GM12878 (cell line): ENCODE results near the gene RGS19. TPM values are rescaled to one million over a fixed set of nuclear protein-coding genes. Genes with fewer than 3 reads are reported as not detected.

Experiments
- ATF7 ChIP-seq: fragments of 450-650 bp; IDR thresholded peaks from 2 replicates; pipeline ENCODE4 v1.6.1; 2016; ENCODE audit warnings: low read depth, mild to moderate bottlenecking
- CBFB ChIP-seq: IDR thresholded peaks from 2 replicates; pipeline ENCODE4 v1.6.1; 2016; ENCODE audit warnings: antibody characterized with exemption, low read depth
- CREB1 ChIP-seq: IDR thresholded peaks from 2 replicates; pipeline ENCODE4 v1.6.1; 2012; ENCODE audit warnings: low read depth, mild to moderate bottlenecking, inconsistent platforms
- EED ChIP-seq: sonication (generic); IDR thresholded peaks from 2 replicates; pipeline ENCODE4 v1.6.1; 2016; ENCODE audit warnings: antibody characterized with exemption, low read depth
- IKZF1 ChIP-seq: fragments of 450-650 bp; conservative IDR thresholded peaks from 2 replicates; pipeline ENCODE4 v1.6.1; 2017; ENCODE audit warnings: antibody characterized with exemption, mild to moderate bottlenecking
- IKZF2 ChIP-seq, 2 experiments: fragments of 450-650 bp; IDR thresholded peaks; 2 replicates each; pipeline ENCODE4 v1.6.1; 2017; ENCODE audit warnings: mild to moderate bottlenecking in 2 of 2, moderate library complexity in 2 of 2
- MXI1 ChIP-seq: fragments of 150-350 bp; IDR thresholded peaks from 2 replicates; pipeline ENCODE4 v1.6.1; 2011; ENCODE audit warnings: low read depth, mild to moderate bottlenecking, inconsistent platforms, low read length, improper control_type of control experiment
- MYB ChIP-seq: fragments of 150-350 bp; IDR thresholded peaks from 2 replicates; pipeline ENCODE4 v1.6.1; 2014; ENCODE audit warnings: mild to moderate bottlenecking, low read depth, low read length, borderline replicate concordance
- NFXL1 ChIP-seq: fragments of 450-650 bp; IDR thresholded peaks from 2 replicates; pipeline ENCODE4 v1.6.1; 2017; ENCODE audit warnings: antibody characterized with exemption, mild to moderate bottlenecking, borderline replicate concordance
- NFYB ChIP-seq: IDR thresholded peaks from 2 replicates; pipeline ENCODE4 v1.6.1; 2011; ENCODE audit warnings: low read depth, mild to moderate bottlenecking, low read length, improper control_type of control experiment, moderate library complexity; ENCODE audit not compliant: insufficient read depth
- NR2F1 ChIP-seq: fragments of 450-650 bp; conservative IDR thresholded peaks from 2 replicates; pipeline ENCODE4 v1.6.1; 2017; ENCODE audit warnings: mild to moderate bottlenecking
- NRF1 ChIP-seq: conservative IDR thresholded peaks from 2 replicates; pipeline ENCODE4 v1.6.1; 2011; ENCODE audit warnings: mild to moderate bottlenecking, low read depth, low read length, improper control_type of control experiment
- POLR2AphosphoS2 ChIP-seq: IDR thresholded peaks from 2 replicates; pipeline ENCODE4 v1.6.1; 2011; ENCODE audit warnings: low read depth, mild to moderate bottlenecking, low read length, improper control_type of control experiment, moderate library complexity
- RUNX3 ChIP-seq: IDR thresholded peaks from 2 replicates; pipeline ENCODE4 v1.6.1; 2012; ENCODE audit warnings: low read length, inconsistent platforms
- SREBF1 ChIP-seq: IDR thresholded peaks from 2 replicates; pipeline ENCODE4 v1.6.1; 2012; ENCODE audit warnings: mild to moderate bottlenecking, low read length
- YBX1 ChIP-seq: fragments of 450-650 bp; IDR thresholded peaks from 2 replicates; pipeline ENCODE4 v1.6.1; 2016; ENCODE audit warnings: antibody characterized with exemption
- polyA plus RNA-seq, 11 experiments: library from polyadenylated mRNA; depleted of rRNA in 4 of 11; unstranded in 6 of 11; stranded (reverse) in 5 of 11; fragments of >200 nt; fragmentation: Nextera tagmentation in 4 of 11; fragmentation: Illumina TruSeq in 1 of 11; extraction: Ambion mirVana in 4 of 11; extraction: Trizol in 1 of 11; gene quantifications; 1 replicate in 1 of 11; 2 replicates in 10 of 11; pipeline versions ENCODE4 v1.2.1 to v1.2.3, GENCODE V29; 2011 to 2016; ENCODE audit warnings: inconsistent platforms in 2 of 11, missing spikeins in 2 of 11, low read depth in 1 of 11
- total RNA-seq, 4 experiments: library from RNA; depleted of rRNA in 3 of 4; stranded (reverse); fragments of >200 nt in 3 of 4; fragmentation: Illumina TruSeq in 1 of 4; extraction: Trizol in 1 of 4; gene quantifications; 2 replicates each; pipeline versions ENCODE4 v1.2.1 to v1.2.3, GENCODE V29; 2013 to 2021
- TF ChIP-seq, protein P1 (sequence below): fragments of 450-650 bp; formaldehyde crosslinking; IDR thresholded peaks from 2 replicates; pipeline ENCODE4 v1.4.0; 2022; ENCODE audit warnings: mild to moderate bottlenecking, moderate library complexity
- TF ChIP-seq, protein P2 (sequence below): fragments of 450-650 bp; formaldehyde crosslinking; IDR thresholded peaks from 2 replicates; pipeline ENCODE4 v1.5.0; 2022; ENCODE audit warnings: mild to moderate bottlenecking, missing genetic modification characterization
- TF ChIP-seq, protein P3 (sequence below): fragments of 450-650 bp; IDR thresholded peaks from 2 replicates; pipeline ENCODE4 v1.6.1; 2016; ENCODE audit warnings: mild to moderate bottlenecking
- TF ChIP-seq, protein P4 (sequence below): IDR thresholded peaks from 2 replicates; pipeline ENCODE4 v1.6.1; 2011; ENCODE audit warnings: mild to moderate bottlenecking, low read depth, low read length, moderate library complexity; ENCODE audit not compliant: insufficient replicate concordance

The RGS19 gene
- total and polyA plus RNA-seq, 10 of the 15 experiments (the other 5 are each of a cell fraction or from before 2014, with no cell fraction given) = 0.82 to 62.4 (median 39.8) TPM

DNA sequence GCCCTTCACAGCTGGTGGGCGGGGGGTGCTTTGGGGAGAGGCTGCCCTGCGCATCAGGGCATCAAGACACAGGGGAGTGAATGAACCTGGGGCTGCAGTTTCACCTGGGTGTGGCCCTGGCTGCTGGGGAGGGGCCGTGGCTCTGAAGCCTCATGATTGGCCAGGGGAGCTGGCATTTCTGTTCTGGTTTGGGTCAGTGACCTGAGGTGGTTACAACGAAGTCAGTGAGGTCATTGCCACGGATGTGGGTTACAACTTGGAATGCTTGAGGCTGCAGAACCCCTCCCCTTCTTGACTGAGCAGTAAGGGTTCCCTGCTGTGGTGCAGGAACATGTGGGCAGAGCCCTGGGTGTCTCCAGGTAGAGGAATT lies 13.4 kb downstream of the RGS19 start (continued):
- peak; percentile 52 for TF ChIP-seq EED
- peak; percentile 81 for TF ChIP-seq ATF7
- TF ChIP-seq, protein P1, sequence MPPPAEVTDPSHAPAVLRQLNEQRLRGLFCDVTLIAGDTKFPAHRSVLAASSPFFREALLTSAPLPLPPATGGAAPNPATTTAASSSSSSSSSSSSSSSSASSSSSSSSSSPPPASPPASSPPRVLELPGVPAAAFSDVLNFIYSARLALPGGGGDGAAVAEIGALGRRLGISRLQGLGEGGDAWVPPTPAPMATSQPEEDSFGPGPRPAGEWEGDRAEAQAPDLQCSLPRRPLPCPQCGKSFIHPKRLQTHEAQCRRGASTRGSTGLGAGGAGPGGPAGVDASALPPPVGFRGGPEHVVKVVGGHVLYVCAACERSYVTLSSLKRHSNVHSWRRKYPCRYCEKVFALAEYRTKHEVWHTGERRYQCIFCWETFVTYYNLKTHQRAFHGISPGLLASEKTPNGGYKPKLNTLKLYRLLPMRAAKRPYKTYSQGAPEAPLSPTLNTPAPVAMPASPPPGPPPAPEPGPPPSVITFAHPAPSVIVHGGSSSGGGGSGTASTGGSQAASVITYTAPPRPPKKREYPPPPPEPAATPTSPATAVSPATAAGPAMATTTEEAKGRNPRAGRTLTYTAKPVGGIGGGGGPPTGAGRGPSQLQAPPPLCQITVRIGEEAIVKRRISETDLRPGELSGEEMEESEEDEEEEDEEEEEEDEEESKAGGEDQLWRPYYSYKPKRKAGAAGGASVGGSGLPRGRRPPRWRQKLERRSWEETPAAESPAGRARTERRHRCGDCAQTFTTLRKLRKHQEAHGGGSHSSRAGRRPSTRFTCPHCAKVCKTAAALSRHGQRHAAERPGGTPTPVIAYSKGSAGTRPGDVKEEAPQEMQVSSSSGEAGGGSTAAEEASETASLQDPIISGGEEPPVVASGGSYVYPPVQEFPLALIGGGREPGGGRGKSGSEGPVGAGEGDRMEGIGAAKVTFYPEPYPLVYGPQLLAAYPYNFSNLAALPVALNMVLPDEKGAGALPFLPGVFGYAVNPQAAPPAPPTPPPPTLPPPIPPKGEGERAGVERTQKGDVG = no peak
- peak; percentile 44 to 62; a peak in 2 of 4 replicates for TF ChIP-seq IKZF2 (IDR thresholded peaks at IDR 0.05)
- TF ChIP-seq NRF1 = no peak
- peak; percentile 66 for TF ChIP-seq IKZF1
- peak; percentile 90 for TF ChIP-seq NR2F1
- TF ChIP-seq, protein P2, sequence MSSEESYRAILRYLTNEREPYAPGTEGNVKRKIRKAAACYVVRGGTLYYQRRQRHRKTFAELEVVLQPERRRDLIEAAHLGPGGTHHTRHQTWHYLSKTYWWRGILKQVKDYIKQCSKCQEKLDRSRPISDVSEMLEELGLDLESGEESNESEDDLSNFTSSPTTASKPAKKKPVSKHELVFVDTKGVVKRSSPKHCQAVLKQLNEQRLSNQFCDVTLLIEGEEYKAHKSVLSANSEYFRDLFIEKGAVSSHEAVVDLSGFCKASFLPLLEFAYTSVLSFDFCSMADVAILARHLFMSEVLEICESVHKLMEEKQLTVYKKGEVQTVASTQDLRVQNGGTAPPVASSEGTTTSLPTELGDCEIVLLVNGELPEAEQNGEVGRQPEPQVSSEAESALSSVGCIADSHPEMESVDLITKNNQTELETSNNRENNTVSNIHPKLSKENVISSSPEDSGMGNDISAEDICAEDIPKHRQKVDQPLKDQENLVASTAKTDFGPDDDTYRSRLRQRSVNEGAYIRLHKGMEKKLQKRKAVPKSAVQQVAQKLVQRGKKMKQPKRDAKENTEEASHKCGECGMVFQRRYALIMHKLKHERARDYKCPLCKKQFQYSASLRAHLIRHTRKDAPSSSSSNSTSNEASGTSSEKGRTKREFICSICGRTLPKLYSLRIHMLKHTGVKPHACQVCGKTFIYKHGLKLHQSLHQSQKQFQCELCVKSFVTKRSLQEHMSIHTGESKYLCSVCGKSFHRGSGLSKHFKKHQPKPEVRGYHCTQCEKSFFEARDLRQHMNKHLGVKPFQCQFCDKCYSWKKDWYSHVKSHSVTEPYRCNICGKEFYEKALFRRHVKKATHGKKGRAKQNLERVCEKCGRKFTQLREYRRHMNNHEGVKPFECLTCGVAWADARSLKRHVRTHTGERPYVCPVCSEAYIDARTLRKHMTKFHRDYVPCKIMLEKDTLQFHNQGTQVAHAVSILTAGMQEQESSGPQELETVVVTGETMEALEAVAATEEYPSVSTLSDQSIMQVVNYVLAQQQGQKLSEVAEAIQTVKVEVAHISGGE (CRISPR knock-in tag) = no peak
- TF ChIP-seq CREB1 = peak; percentile 78
- no peak for TF ChIP-seq MYB
- TF ChIP-seq, protein P3, sequence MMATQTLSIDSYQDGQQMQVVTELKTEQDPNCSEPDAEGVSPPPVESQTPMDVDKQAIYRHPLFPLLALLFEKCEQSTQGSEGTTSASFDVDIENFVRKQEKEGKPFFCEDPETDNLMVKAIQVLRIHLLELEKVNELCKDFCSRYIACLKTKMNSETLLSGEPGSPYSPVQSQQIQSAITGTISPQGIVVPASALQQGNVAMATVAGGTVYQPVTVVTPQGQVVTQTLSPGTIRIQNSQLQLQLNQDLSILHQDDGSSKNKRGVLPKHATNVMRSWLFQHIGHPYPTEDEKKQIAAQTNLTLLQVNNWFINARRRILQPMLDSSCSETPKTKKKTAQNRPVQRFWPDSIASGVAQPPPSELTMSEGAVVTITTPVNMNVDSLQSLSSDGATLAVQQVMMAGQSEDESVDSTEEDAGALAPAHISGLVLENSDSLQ = peak; percentile 85
- peak; percentile 76 for TF ChIP-seq RUNX3
- TF ChIP-seq SREBF1 = no peak
- TF ChIP-seq NFXL1 = no peak
- TF ChIP-seq MXI1 = 0 out of 2 replicates have a peak, but pooled peaks have one; percentile 23
- TF ChIP-seq, protein P4, sequence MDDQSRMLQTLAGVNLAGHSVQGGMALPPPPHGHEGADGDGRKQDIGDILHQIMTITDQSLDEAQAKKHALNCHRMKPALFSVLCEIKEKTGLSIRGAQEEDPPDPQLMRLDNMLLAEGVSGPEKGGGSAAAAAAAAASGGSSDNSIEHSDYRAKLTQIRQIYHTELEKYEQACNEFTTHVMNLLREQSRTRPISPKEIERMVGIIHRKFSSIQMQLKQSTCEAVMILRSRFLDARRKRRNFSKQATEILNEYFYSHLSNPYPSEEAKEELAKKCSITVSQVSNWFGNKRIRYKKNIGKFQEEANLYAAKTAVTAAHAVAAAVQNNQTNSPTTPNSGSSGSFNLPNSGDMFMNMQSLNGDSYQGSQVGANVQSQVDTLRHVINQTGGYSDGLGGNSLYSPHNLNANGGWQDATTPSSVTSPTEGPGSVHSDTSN = no peak
- no peak; the same call in 1 of the 2 replicates for TF ChIP-seq POLR2AphosphoS2
- peak; percentile 24; the same call in 1 of the 2 replicates for TF ChIP-seq CBFB
- no peak for TF ChIP-seq YBX1
- TF ChIP-seq NFYB = peak; percentile 52; the same call in 1 of the 2 replicates
